Cardiac septum (tissue), 1 donor: ENCODE measurements around the gene ECM1. TPM values are rescaled to one million over a fixed set of nuclear protein-coding genes. Genes with fewer than 3 reads are reported as not detected.

Experiments used
- DNase-seq: peaks from one replicate; pipeline ENCODE4 v3.0.0-alpha.2; 2020; ENCODE audit warnings: low spot score
- intact Hi-C: fragments of 100-400 bp; cut with DNase I; formaldehyde crosslinking; loops from one replicate; pipeline ENCODE4 v1.14.0; 2022
- long read RNA-seq: library from polyadenylated mRNA; unstranded; transcript quantifications from one replicate; pipeline ENCODE4 v2.0.0, GENCODE V29; 2021
- total RNA-seq: library from RNA; stranded (reverse); fragmentation: NEBNext Ultra II Directional; extraction: Animal tissue kit (Norgen Biotek cat#: 25700); gene quantifications from one replicate; pipeline ENCODE4 v1.2.1, GENCODE V29; 2021
- donor health status: DM: no; HTN: no; CAD: no.

Gene ECM1
- total RNA-seq = 14.5 TPM
- long read RNA-seq, transcript ECM1-202 (10 exons, 2,070 nt) = major isoform, 5 of 10 reads
- long read RNA-seq, partial matches to known transcripts = 5 of 10 reads
- long read RNA-seq, other reads (novel, unspliced or antisense) = 0 of 10 reads

GRCh38 chr1:150507912-150508864 lies at the start of gene ECM1:
Gene ECM1 (plus strand): TSS chr1:150508109. CDS start chr1:150508210, 101 bp downstream.
- peak; percentile 85 for DNase-seq
- intact Hi-C loops = no loop called here

- intact Hi-C loops = loop anchor here (2.0 to 10.0 kb wide), 4 partner anchors 68 to 530 kb away; no protein-coding TSS in a partner anchor
- DNase-seq = no peak
These were observed 43.5 kb upstream of the ECM1 start for GRCh38 chr1:150464422-150464826.

GRCh38 chr1:150466964-150467363 lies 40.9 kb upstream of the ECM1 start:
- DNase-seq = no peak
- intact Hi-C loops = loop anchor here (10.0 kb wide), 2 partner anchors 348 to 528 kb away; no protein-coding TSS in a partner anchor

- intact Hi-C loops = loop anchor here (10.0 kb wide), 2 partner anchors 346 to 526 kb away; no protein-coding TSS in a partner anchor
- no peak for DNase-seq
These were observed 38.6 kb upstream of the ECM1 start for GRCh38 chr1:150469291-150469690.

- intact Hi-C loops = no loop called here
- DNase-seq = no peak
These were observed 35.2 kb upstream of the ECM1 start for GRCh38 chr1:150472601-150473200.

- DNase-seq = no peak
- intact Hi-C loops = no loop called here
These were observed 34.2 kb upstream of the ECM1 start for GRCh38 chr1:150473659-150474058.

GRCh38 chr1:150474869-150475268 lies 33.0 kb upstream of the ECM1 start:
- DNase-seq = no peak
- intact Hi-C loops = loop anchor here (5.0 kb wide), 1 partner anchor 37 kb away; no protein-coding TSS in a partner anchor

- intact Hi-C loops = loop anchor here (5.0 kb wide), 1 partner anchor 36 kb away; no protein-coding TSS in a partner anchor
These were observed 31.2 kb upstream of the ECM1 start for GRCh38 chr1:150476754-150477153.

GRCh38 chr1:150477320-150477719 lies 30.6 kb upstream of the ECM1 start:
- intact Hi-C loops = loop anchor here (5.0 kb wide), 1 partner anchor 35 kb away; no protein-coding TSS in a partner anchor
- no peak for DNase-seq

More at GRCh38 chr1:150476754-150477153, 31.2 kb upstream of the ECM1 start:
- DNase-seq = no peak

GRCh38 chr1:150477733-150478132 lies 30.2 kb upstream of the ECM1 start:
- intact Hi-C loops = loop anchor here (5.0 kb wide), 1 partner anchor 35 kb away; no protein-coding TSS in a partner anchor
- no peak for DNase-seq

GRCh38 chr1:150479370-150479769 lies 28.5 kb upstream of the ECM1 start:
- no peak for DNase-seq
- intact Hi-C loops = loop anchor here (5.0 kb wide), 1 partner anchor 33 kb away; no protein-coding TSS in a partner anchor

- intact Hi-C loops = loop anchor here (5.0 kb wide), 1 partner anchor 32 kb away; no protein-coding TSS in a partner anchor
- no peak for DNase-seq
These were observed 28.0 kb upstream of the ECM1 start for GRCh38 chr1:150479927-150480352.

- intact Hi-C loops = no loop called here
- no peak for DNase-seq
These were observed 23.5 kb upstream of the ECM1 start for GRCh38 chr1:150484431-150484830.

- DNase-seq = no peak
- intact Hi-C loops = no loop called here
These were observed 23.0 kb upstream of the ECM1 start for GRCh38 chr1:150484861-150485260.

- intact Hi-C loops = loop anchor here (2.0 kb wide), 1 partner anchor 28 kb away; the partner anchor contains the start of gene FALEC
- DNase-seq = peak; percentile 95
These were observed 20.7 kb upstream of the ECM1 start, which contains the start of gene TARS2 for GRCh38 chr1:150486966-150487762. Gene TARS2 (plus strand): TSS chr1:150487419. CDS start chr1:150487451, 32 bp downstream.

GRCh38 chr1:150487763-150488115 lies 20.2 kb upstream of the ECM1 start:
- intact Hi-C loops = loop anchor here (2.0 kb wide), 1 partner anchor 27 kb away; the partner anchor contains the start of gene FALEC
- DNase-seq = no peak

- intact Hi-C loops = no loop called here
- no peak for DNase-seq
These were observed 14.7 kb upstream of the ECM1 start for GRCh38 chr1:150493175-150493574.

- no peak for DNase-seq
- intact Hi-C loops = no loop called here
These were observed 9.6 kb upstream of the ECM1 start for GRCh38 chr1:150498342-150498741.

GRCh38 chr1:150505431-150505830 lies 2.5 kb upstream of the ECM1 start:
- no peak for DNase-seq
- intact Hi-C loops = no loop called here
